Vagina (tissue), 2 donors: ENCODE data around the gene AHNAK.

Experiments used
- POLR2A ChIP-seq, 2 donors: fragments of 450-650 bp; IDR thresholded peaks; one replicate each; pipeline ENCODE4 v1.6.1; 2017; ENCODE audit warnings: antibody characterized with exemption in 2 of 2, mild to moderate bottlenecking in 2 of 2, moderate library complexity in 2 of 2
- POLR2AphosphoS5 ChIP-seq, 2 donors: sonication (generic); formaldehyde crosslinking; IDR thresholded peaks; one replicate each; pipeline ENCODE4 v1.9.0; 2017; ENCODE audit warnings: antibody characterized with exemption in 2 of 2, mild to moderate bottlenecking in 2 of 2, low read depth in 1 of 2; ENCODE audit not compliant: insufficient read depth in 1 of 2

GRCh38 chr11:62554387-62555167 lies 8.0 kb upstream of the AHNAK start:
- TF ChIP-seq POLR2A (IDR thresholded peaks at IDR 0.05) (no peak), POLR2AphosphoS5 (IDR thresholded peaks at IDR 0.05; ENCODE audit: insufficient read depth in 1 of 2, low read depth in 1 of 2) (no peak)
